Left lung (tissue), 10 donors: Measurements from ENCODE around the gene APOE. TPM values are rescaled to one million over a fixed set of nuclear protein-coding genes. Genes with fewer than 3 reads are reported as not detected.

Experiments
- ATAC-seq: fragments of 200-7000 bp; cut with Tn5 transposase; one replicate; pipeline ENCODE4 v1.9.1; 2020; ENCODE audit warnings: moderate library complexity
- DNase-seq, 4 donors: peaks; one replicate each; pipeline ENCODE4 v3.0.0-alpha.2; 2013 to 2020
- H3K27ac ChIP-seq, 2 donors: fragments of 200-600 bp; sonication (generic) in 1 of 2; one replicate each; pipeline versions ENCODE4 v1.5.0 to v1.8.0; 2020 to 2021
- H3K27me3 ChIP-seq, 2 donors: fragments of 200-600 bp; sonication (generic) in 1 of 2; one replicate each; pipeline versions ENCODE4 v1.5.0 to v1.8.0; 2020 to 2021
- H3K36me3 ChIP-seq, 2 donors: fragments of 200-600 bp; sonication (generic) in 1 of 2; one replicate each; pipeline versions ENCODE4 v1.5.0 to v1.8.0; 2020 to 2021
- H3K4me1 ChIP-seq, 2 donors: fragments of 200-600 bp; one replicate each; pipeline ENCODE4 v1.8.0; 2021
- H3K4me3 ChIP-seq, 2 donors: fragments of 200-600 bp; sonication (generic) in 1 of 2; one replicate each; pipeline versions ENCODE4 v1.5.0 to v1.8.0; 2020 to 2021; ENCODE audit warnings: mild to moderate bottlenecking in 1 of 2
- H3K9me3 ChIP-seq, 2 donors: fragments of 200-600 bp; sonication (generic) in 1 of 2; one replicate each; pipeline versions ENCODE4 v1.5.0 to v1.8.0; 2020 to 2021
- intact Hi-C, 2 donors: fragments of 100-400 bp; cut with DNase I; formaldehyde crosslinking; loops; one replicate each; pipeline versions ENCODE4 v1.11.2 to v1.14.2; 2022
- polyA plus RNA-seq, 6 donors: library from polyadenylated mRNA; unstranded; fragments of 120-200 nt; gene quantifications; one replicate each; pipeline ENCODE4 v1.2.1, GENCODE V29; 2013; ENCODE audit not compliant: insufficient read length in 6 of 6
- total RNA-seq, 2 donors: library from RNA; stranded (reverse); fragmentation: NEBNext Ultra II Directional; extraction: Animal tissue kit (Norgen Biotek cat#: 25700); gene quantifications; one replicate each; pipeline ENCODE4 v1.2.1, GENCODE V29; 2021
- TF ChIP-seq, protein P1 (sequence below), 2 donors: fragments of 200-600 bp; sonication (generic) in 1 of 2; IDR thresholded peaks; one replicate each; pipeline versions ENCODE4 v1.5.0 to v1.8.0; 2021; ENCODE audit warnings: antibody characterized with exemption in 2 of 2
- donor health status: DM: no; HTN: yes; CAD: no.
- donor health status: DM: no; HTN: no; CAD: no.

APOE gene
- total and polyA plus RNA-seq, 8 donors: 22.6 to 757 (median 37.7) TPM

DNA sequence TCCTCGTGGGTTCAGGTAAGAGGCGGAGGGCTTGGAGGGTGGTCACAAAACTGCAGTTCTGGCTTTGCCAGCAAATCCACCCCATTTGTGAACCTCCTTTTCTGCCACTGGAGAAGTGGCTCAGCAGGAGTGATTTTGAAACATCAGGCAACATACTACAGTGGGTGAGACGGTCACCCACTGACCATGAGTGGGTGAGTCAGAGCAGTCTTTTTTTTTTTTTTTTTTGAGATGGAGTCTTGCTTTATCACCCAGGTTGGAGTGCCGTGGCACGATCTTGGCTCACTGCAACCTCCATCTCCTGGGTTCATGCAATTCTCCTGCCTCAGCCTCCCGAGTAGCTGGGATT lies 11.6 kb upstream of the APOE start:
- Histone ChIP-seq H3K4me3 (no peak overlapping the region), H3K27ac (no peak overlapping the region), H3K9me3 (no peaks in the 10 kb centered on the region), H3K4me1 (peaks cover 16 to 31% of the 10 kb centered on the region in 2 donors), H3K36me3 (peaks cover 0 to 60% of the 10 kb centered on the region in 2 donors), H3K27me3 (no peaks in the 10 kb centered on the region)
- intact Hi-C loops: no loop called here
- no peak for ATAC-seq
- TF ChIP-seq, protein P1, sequence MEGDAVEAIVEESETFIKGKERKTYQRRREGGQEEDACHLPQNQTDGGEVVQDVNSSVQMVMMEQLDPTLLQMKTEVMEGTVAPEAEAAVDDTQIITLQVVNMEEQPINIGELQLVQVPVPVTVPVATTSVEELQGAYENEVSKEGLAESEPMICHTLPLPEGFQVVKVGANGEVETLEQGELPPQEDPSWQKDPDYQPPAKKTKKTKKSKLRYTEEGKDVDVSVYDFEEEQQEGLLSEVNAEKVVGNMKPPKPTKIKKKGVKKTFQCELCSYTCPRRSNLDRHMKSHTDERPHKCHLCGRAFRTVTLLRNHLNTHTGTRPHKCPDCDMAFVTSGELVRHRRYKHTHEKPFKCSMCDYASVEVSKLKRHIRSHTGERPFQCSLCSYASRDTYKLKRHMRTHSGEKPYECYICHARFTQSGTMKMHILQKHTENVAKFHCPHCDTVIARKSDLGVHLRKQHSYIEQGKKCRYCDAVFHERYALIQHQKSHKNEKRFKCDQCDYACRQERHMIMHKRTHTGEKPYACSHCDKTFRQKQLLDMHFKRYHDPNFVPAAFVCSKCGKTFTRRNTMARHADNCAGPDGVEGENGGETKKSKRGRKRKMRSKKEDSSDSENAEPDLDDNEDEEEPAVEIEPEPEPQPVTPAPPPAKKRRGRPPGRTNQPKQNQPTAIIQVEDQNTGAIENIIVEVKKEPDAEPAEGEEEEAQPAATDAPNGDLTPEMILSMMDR (IDR thresholded peaks at IDR 0.05): no peak
- DNase-seq: no peak

DNA sequence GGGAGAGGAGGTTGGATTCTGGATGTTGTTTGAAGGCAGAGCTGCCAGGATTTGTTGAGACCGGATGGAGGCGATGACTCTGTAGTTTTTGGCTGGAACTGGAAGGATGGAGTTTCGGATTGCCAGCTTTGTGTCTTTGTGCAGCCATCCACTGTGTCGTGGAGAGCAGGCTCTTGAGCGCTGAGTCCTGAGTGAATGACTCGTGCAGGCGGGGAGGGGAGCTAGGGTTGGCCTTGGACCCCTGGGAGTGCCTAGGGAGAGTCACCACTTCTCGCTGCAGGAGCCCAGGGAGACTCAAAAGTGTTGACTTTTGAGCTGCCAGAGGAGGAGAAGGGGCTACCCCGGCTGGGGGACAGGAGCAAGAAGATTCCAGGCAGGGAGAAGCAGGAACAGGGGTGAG lies 10.7 kb upstream of the APOE start:
- no peak for DNase-seq
- ATAC-seq: no peak
- TF ChIP-seq, protein P1 (IDR thresholded peaks at IDR 0.05): no peak
- no peak overlapping the region for H3K4me3 ChIP-seq
- H3K4me1 ChIP-seq: peaks cover 12 to 26% of the 10 kb centered on the region in 2 donors
- H3K36me3 ChIP-seq: peaks cover 0 to 70% of the 10 kb centered on the region in 2 donors
- no peak overlapping the region for H3K27ac ChIP-seq
- intact Hi-C loops: no loop called here
- no peaks in the 10 kb centered on the region for H3K27me3 ChIP-seq
- H3K9me3 ChIP-seq: no peaks in the 10 kb centered on the region

DNA sequence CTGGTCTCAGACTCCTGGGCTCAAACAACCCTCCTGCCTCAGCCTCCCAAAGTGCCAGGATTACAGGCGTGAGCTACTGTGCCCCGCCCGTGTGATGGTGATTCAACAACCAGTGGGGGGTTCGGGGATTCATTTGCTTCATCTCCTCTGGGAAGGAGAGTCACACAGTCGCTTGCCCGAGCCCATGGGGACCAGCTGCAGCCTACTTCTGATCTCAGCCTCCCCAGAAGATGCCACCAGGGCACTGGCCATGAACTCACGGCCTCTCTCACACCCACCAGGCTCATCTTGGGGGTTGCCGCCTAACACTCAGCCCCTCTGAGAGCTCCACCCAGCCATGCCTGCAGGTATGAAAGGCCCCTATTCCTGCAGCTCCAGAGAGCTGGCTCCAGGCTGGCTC lies 7.8 kb upstream of the APOE start:
- DNase-seq (no peak), ATAC-seq (no peak)
- Histone ChIP-seq H3K9me3 (no peaks in the 10 kb centered on the region), H3K27ac (no peak overlapping the region), H3K36me3 (peaks cover 0 to 97% of the 10 kb centered on the region in 2 donors), H3K4me3 (no peak overlapping the region), H3K4me1 (peaks cover 0 to 8% of the 10 kb centered on the region in 2 donors), H3K27me3 (no peaks in the 10 kb centered on the region)
- intact Hi-C loops: no loop called here
- TF ChIP-seq, protein P1 (IDR thresholded peaks at IDR 0.05): no peak

DNA sequence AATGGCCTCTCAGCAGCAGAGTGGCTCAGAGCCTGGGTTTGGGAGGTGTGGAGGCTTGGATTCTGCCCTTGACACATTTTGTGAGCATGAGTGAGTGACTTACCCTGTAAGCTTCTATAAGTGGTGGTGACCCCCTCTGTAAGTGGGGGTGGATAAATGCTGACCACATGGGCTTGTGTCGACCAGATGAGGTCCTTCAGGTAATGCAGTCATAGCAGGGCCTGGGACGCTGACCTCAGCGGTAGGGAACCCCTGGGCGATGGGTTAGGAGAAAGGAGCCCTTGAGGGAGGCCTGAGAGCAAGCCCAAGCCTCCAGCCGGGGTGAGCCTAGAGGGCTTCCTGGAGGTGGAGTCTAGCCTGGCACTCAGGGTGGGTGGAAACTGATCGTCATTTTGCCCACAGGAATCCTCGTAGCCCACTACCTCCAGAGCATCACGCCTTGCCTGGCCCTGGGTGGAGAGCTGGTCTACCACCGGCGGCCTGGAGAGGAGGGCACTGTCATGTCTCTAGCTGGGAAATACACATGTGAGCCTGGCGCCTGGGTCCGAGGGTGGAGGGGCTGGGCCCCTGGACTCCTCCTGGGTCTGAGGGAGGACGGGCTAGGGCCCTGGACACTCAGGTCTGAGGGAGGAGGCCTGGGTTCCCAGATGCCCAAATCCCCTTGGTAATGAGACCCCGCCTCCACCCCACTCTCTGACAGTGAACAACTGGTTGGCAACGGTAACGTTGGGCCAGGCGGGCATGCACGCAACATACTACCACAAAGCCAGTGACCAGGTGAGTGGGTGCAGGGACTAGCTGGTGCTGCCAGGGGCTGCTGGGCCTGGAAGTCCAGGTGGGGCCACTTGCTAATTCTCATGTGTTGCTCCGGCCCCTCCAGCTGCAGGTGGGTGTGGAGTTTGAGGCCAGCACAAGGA lies 5.0 kb upstream of the APOE start:
- Histone ChIP-seq H3K27ac (no peak overlapping the region), H3K9me3 (no peaks in the 10 kb centered on the region), H3K4me1 (peaks cover 0 to 11% of the 10 kb centered on the region in 2 donors), H3K4me3 (no peak overlapping the region), H3K36me3 (peaks cover 0 to 75% of the 10 kb centered on the region in 2 donors), H3K27me3 (peaks cover 3 to 14% of the 10 kb centered on the region in 2 donors)
- DNase-seq: no peak
- TF ChIP-seq, protein P1 (IDR thresholded peaks at IDR 0.05): no peak
- no peak for ATAC-seq
- intact Hi-C loops: loop anchor here in 1 of 2 donors (5.0 kb wide), 1 partner anchor 52 kb away; no protein-coding TSS in a partner anchor

DNA sequence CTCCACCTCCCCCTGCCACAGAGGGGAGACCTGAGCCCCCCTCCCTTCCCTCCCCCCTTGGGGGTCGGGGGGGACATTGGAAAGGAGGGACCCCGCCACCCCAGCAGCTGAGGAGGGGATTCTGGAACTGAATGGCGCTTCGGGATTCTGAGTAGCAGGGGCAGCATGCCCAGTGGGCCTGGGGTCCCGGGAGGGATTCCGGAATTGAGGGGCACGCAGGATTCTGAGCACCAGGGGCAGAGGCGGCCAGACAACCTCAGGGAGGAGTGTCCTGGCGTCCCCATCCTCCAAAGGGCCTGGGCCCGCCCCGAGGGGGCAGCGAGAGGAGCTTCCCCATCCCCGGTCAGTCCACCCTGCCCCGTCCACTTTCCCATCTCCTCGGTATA lies 2.4 kb upstream of the APOE start:
- TF ChIP-seq, protein P1 (IDR thresholded peaks at IDR 0.05): no peak
- no peak overlapping the region for H3K4me3 ChIP-seq
- H3K9me3 ChIP-seq: no peaks in the 10 kb centered on the region
- H3K4me1 ChIP-seq: peaks cover 0 to 20% of the 10 kb centered on the region in 2 donors
- ATAC-seq: no peak
- H3K36me3 ChIP-seq: peaks cover 0 to 49% of the 10 kb centered on the region in 2 donors
- no peak for DNase-seq
- H3K27me3 ChIP-seq: peaks cover 4 to 28% of the 10 kb centered on the region in 2 donors
- no peak overlapping the region for H3K27ac ChIP-seq
- intact Hi-C loops: loop anchor here in 1 of 2 donors (5.0 kb wide), 1 partner anchor 49 kb away; no protein-coding TSS in a partner anchor
